ENCODE measurements around the gene C1QTNF12. TPM values are rescaled to one million over a fixed set of nuclear protein-coding genes. Genes with fewer than 3 reads are reported as not detected.
"Not testable (repeated sequence)": the region's sequence is repeated elsewhere in the genome, so short reads cannot be mapped to it uniquely, and the experiment has no call there.

Gene C1QTNF12
- total RNA-seq, 1 experiment from 2014 or later = not detected

DNA sequence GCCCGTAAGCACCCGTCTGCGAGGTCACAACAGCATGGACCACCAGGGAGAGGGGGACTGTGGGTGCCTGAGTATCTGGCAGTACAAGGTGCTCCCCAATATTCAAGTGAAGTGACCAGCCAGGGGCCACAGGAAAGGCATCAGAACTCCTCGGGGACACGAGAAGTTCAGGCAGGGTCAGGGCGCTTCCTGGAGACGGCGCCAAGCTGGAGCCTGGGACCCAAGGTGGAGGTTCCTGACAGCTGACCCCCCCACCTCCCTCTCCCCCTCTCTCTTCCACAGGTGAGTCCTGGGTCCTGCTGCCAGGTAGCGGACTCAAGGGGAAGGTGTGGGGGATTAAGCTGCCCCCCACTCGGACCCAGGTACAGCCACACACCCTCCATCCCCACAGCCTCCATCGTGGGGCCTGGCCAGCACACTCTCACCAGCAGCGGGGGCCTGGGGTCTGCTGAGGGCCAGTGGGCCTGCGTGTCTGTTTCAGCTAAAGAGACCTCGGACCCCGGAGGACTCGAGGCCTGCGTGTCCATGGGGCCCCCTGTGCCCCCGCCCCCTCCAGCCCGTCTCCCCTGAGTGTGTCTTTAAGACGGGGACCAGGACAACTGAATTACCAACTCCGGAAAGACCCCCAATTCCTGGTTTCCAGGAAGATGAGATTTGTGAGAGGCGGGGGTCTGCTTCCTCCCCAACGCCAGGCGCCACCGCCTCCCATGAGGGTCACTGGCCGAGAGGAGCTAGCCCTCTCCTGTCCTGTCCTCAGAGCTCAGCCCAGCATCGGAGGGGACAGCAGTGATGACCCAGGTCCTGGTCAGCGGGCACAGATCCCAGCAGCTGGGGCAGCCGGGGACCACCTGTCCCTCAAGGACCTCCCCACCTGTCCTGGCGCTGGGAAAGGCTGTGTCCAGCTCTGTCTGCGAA, 46.3 kb downstream of the C1QTNF12 start:
- no peak for DNase-seq (ENCODE audit: low read depth)

DNA sequence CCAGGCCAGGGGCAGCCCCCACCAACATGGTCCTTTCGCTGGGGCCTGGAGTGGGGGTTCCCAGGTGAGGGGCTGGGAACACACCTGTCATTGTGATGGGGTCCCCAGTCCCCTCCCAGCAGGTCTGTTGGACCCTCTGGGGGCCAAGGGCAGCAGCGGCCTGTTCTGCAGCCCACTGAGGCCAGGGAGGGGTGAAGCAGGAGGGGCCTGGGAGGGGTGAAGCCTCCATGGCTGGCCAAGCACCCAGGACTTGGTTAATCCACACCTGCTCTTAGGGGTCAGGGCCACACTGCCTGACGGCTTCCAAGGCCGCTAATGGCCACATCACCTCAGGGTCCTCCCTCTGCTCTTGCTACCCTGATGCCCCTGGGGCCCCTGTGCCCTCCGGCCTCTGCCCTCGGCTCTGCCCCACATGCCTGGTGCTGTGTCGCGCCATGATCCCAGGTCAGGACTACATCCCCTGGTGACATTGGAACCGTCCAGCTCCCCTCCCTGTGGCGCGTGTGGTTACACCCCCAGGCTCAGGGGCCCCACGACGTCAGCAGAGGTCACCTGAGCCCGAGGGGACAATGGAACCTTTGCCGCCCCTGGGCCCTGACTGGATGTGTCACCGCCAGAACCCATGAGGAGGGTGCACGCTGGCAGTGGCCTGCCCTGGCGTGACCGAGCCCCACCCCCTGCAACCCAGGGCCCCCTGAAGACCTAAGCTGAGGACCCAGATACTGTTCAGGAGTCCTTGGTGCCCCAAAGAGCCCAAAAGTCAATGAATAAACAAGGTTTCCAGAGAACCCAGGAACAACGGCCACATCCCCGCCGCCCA, 47.2 kb downstream of the C1QTNF12 start:
- DNase-seq (ENCODE audit: low read depth) = no peak

DNA sequence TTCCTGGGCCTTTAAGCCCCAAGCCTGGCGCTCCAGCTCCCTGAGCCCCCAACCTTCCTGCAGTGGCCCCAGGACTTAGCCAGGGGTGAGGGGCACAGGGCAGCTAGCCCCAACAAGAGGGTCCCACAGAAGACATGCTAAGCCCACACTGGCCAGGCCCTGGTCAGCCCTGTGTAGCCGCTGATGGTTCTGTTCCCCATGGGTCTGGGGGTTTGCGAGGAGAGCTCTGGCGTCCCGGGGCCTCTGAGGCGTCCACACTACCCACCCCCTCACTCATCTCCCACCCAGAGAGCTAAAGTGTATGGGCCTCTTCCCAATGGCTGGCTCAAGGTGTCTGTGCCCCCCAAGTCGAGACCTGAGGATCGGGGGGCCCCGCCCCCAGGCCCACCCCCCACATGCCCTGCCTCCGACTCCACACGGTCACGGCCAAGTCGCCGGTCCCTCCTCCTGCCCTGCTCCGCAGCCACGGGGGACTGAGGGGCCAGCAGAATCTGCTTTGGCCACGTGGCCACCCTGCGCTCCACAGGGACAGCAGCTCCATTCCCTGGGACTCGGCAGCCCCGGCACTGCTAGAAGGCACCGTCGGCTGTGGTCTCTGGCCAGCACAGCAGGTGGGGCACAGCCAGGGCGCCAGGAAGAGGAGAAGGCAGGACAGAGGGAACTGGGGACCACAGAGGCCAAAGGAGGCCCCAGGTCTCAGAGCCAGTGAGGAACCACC, 47.9 kb downstream of the C1QTNF12 start:
- DNase-seq (ENCODE audit: low read depth) = no peak

DNA sequence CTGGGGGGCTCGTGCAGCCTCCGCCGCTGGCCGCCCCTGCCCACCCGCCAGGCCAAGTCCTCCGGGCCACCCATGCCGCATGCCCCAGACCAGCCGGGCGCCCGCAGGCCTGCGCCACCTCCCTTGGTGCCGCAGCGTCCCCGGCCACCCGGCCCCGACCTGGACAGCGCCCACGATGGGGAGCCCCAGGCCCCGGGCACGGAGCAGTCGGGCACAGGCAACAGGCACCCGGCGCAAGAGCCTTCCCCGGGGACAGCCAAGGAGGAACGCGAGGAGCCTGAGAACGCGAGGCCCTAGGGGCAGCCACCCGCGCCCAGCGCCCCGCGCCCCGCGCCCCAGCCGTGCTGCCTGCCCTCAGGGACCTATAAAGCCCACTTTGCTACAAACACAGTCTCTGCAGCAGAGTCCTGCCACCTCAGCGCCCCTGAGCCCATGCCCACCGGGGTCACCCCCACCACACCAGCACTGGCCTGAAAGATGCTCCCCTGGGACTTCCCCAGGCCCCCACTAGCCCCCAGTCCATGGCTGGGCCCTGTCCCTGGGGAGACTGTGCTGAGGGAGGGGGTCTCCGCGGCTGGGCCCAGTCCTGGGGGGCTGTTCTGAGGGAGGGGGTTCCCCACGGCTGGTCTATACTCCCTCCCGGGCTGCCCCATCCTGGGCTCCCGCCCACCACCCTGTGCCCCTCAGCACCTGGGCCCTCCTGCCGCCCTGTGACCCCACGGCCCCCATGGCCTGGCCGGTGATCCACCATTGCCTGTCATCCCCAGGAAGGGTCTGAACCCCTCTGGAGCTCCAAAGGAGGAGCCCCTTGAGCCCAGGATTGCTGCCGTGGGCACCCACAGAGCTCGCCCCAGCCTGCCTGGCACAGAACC, 48.7 kb downstream of the C1QTNF12 start:
- no peak for DNase-seq (ENCODE audit: low read depth)

DNA sequence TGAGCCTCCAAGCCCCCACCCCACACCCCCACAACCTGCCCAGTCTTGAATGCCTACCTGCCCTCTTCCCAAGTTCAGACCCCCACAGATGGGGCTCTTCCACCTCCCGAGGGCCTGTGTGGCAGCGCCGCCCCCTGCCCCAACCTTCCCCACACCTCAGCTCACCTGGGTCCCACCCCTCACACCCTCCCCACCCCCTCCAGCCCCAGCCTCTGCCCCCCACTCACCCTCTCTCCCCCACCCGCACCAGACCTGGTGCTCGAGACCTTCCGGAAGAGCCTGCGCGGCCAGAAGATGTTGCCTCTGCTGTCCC, 49.4 kb downstream of the C1QTNF12 start:
- no peak for DNase-seq (ENCODE audit: low read depth)

DNA sequence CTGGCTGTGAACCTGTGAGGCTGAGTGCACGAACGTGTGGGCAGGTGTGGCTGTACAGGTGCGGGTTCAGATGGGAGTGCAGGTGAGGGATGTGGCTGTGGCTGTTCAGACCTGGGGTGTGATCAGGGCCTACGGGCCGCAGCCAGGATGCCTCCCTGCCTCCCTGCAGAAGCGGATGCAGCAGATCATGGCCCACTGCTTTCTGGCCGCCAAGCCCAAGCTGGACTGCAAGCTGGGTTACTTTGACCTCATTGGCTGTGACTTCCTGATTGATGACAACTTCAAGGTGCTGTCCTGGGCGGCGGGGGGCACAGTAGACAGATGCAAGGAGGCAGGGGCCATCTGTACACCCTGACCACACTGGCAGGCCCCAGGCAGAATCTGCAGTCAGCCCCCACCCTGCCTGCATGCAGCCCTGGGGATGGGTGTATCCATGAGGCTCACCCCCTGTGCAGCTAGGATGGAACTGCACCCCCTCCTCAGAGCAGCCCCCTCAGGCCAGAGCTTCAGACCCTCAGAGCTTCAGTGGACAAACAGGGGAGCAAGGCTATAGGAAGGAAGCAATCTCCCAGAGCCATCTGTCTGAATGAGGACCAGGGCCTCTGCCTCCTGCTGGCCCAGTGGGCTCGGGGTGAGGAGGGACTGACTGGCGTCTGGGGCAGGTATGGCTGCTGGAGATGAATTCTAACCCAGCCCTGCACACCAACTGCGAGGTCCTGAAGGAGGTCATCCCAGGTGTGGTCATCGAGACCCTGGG, 49.9 kb downstream of the C1QTNF12 start:
- no peak for DNase-seq (ENCODE audit: low read depth)

DNA sequence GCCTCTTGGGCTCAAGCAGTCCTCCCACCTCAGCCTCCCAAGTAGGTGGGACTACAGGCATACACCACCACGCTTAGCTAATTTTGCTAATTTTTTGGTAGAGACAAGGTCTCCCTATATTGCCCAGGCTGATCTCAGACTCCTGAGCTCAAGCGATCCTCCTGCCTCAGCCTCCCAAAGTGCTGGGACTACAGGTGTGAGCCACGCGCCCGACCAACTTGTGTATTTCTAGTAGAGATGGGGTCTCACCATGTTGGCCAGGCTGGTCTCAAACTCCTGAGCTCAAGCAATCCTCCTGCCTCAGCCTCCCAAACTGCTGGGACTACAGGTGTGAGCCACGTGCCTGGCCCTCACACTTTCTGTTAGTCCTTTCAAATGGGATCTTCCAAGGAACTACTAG, 50.8 kb downstream of the C1QTNF12 start:
- not testable (repeated sequence) for DNase-seq (ENCODE audit: low read depth)

DNA sequence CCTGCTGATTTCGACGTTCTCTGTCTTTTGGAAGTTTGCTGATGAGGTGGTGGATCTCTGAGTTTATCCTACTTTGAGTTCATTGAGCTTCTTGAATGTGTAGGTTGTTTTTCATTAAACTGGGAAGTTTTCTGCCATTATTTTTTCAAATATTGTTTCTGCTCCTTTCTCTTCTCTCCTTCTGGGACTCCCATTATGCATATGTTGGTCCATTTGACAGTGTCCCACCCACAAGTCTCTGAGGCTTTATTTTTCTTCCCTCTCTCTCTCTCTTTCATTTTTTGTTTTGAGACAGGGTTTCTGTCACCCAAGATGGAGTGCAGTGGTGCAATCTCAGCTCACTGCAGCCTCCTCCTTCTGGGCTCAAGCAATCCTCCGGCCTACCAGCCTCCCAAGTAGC, 51.8 kb downstream of the C1QTNF12 start:
- no peak for DNase-seq (ENCODE audit: low read depth)

Other genes with a start within 250 kb of the C1QTNF12 start
- gene HES4, start 246.6 kb downstream of the C1QTNF12 start, total RNA-seq (2014; rRNA removed; shearing (Covaris generic)) = 30.1 and 36.3 TPM in 2 replicates
- 219 and 238 TPM in 2 replicates for gene ISG15, start 233.2 kb downstream of the C1QTNF12 start, total RNA-seq (2014; rRNA removed; shearing (Covaris generic))
- 66.6 and 72.0 TPM in 2 replicates for gene AGRN, start 226.6 kb downstream of the C1QTNF12 start, total RNA-seq (2014; rRNA removed; shearing (Covaris generic))
- gene RNF223, start 172.4 kb downstream of the C1QTNF12 start, total RNA-seq (2014; rRNA removed; shearing (Covaris generic)) = not detected in 2 replicates
- gene C1orf159, start 130.6 kb downstream of the C1QTNF12 start, total RNA-seq (2014; rRNA removed; shearing (Covaris generic)) = 14.8 and 19.1 TPM in 2 replicates
- gene TTLL10, start 72.8 kb downstream of the C1QTNF12 start, total RNA-seq (2014; rRNA removed; shearing (Covaris generic)) = not detected in 2 replicates
- gene TNFRSF18, start 40.1 kb downstream of the C1QTNF12 start, total RNA-seq (2014; rRNA removed; shearing (Covaris generic)) = 0.89 and 1.9 TPM in 2 replicates
- not detected in 2 replicates for gene TNFRSF4, start 32.6 kb downstream of the C1QTNF12 start, total RNA-seq (2014; rRNA removed; shearing (Covaris generic))
- 84.4 and 91.8 TPM in 2 replicates for gene SDF4, start 14.7 kb downstream of the C1QTNF12 start, total RNA-seq (2014; rRNA removed; shearing (Covaris generic))
- gene B3GALT6, start 14.5 kb downstream of the C1QTNF12 start, total RNA-seq (2014; rRNA removed; shearing (Covaris generic)) = 44.5 and 49.1 TPM in 2 replicates
- 82.1 and 87.3 TPM in 2 replicates for gene UBE2J2, start 27.1 kb upstream of the C1QTNF12 start, total RNA-seq (2014; rRNA removed; shearing (Covaris generic))
- gene SCNN1D, start 33.7 kb upstream of the C1QTNF12 start, total RNA-seq (2014; rRNA removed; shearing (Covaris generic)) = 0.71 and 0.86 TPM in 2 replicates
- gene ACAP3, start 61.2 kb upstream of the C1QTNF12 start, total RNA-seq (2014; rRNA removed; shearing (Covaris generic)) = 17.5 and 19.3 TPM in 2 replicates
- gene PUSL1, start 61.9 kb upstream of the C1QTNF12 start, total RNA-seq (2014; rRNA removed; shearing (Covaris generic)) = 18.8 and 39.8 TPM in 2 replicates
- 76.5 and 95.7 TPM in 2 replicates for gene INTS11, start 77.9 kb upstream of the C1QTNF12 start, total RNA-seq (2014; rRNA removed; shearing (Covaris generic))
- 7.0 and 12.9 TPM in 2 replicates for gene CPTP, start 78.1 kb upstream of the C1QTNF12 start, total RNA-seq (2014; rRNA removed; shearing (Covaris generic))
- under 0.01 TPM in 1 of 2 replicates, not detected in the other for gene TAS1R3, start 84.6 kb upstream of the C1QTNF12 start, total RNA-seq (2014; rRNA removed; shearing (Covaris generic))
- gene DVL1, start 102.7 kb upstream of the C1QTNF12 start, total RNA-seq (2014; rRNA removed; shearing (Covaris generic)) = 44.4 and 65.5 TPM in 2 replicates
- gene MXRA8, start 111.8 kb upstream of the C1QTNF12 start, total RNA-seq (2014; rRNA removed; shearing (Covaris generic)) = 0.23 TPM in 1 of 2 replicates, not detected in the other
- gene AURKAIP1, start 128.5 kb upstream of the C1QTNF12 start, total RNA-seq (2014; rRNA removed; shearing (Covaris generic)) = 267 and 308 TPM in 2 replicates
- gene CCNL2, start 152.6 kb upstream of the C1QTNF12 start, total RNA-seq (2014; rRNA removed; shearing (Covaris generic)) = 58.8 and 81.7 TPM in 2 replicates
- 303 and 385 TPM in 2 replicates for gene MRPL20, start 160.6 kb upstream of the C1QTNF12 start, total RNA-seq (2014; rRNA removed; shearing (Covaris generic))
- not detected in 2 replicates for gene ANKRD65, start 174.6 kb upstream of the C1QTNF12 start, total RNA-seq (2014; rRNA removed; shearing (Covaris generic))
- gene VWA1, start 189.0 kb upstream of the C1QTNF12 start, total RNA-seq (2014; rRNA removed; shearing (Covaris generic)) = 2.2 and 5.7 TPM in 2 replicates
- gene ATAD3C, start 203.0 kb upstream of the C1QTNF12 start, total RNA-seq (2014; rRNA removed; shearing (Covaris generic)) = 0.06 and 0.29 TPM in 2 replicates
- gene ATAD3B, start 225.0 kb upstream of the C1QTNF12 start, total RNA-seq (2014; rRNA removed; shearing (Covaris generic)) = 46.8 and 47.5 TPM in 2 replicates

Data from Daoy (cell line).